Uterus (tissue), 4 donors: ENCODE results near the gene ZNF396. TPM values are rescaled to one million over a fixed set of nuclear protein-coding genes. Genes with fewer than 3 reads are reported as not detected.

Source experiments
- DNase-seq, 2 donors: peaks; one replicate each; pipeline ENCODE4 v3.0.0-alpha.2; 2019 to 2020
- H3K27ac ChIP-seq, 2 donors: fragments of 200-600 bp; sonication (generic); 1 replicate in 1 of 2; 2 replicates in 1 of 2; pipeline ENCODE4 v1.5.1; 2016 to 2018
- H3K27me3 ChIP-seq, 2 donors: fragments of 200-600 bp; sonication (generic); one replicate each; pipeline ENCODE4 v1.5.1; 2018 to 2019; ENCODE audit warnings: control low read depth in 1 of 2
- H3K36me3 ChIP-seq, 2 donors: fragments of 200-600 bp; sonication (generic); one replicate each; pipeline ENCODE4 v1.5.1; 2019; ENCODE audit warnings: control low read depth in 1 of 2
- H3K4me1 ChIP-seq, 2 donors: fragments of 200-600 bp; sonication (generic); one replicate each; pipeline ENCODE4 v1.5.1; 2018 to 2019; ENCODE audit warnings: control low read depth in 1 of 2
- H3K4me3 ChIP-seq, 2 donors: fragments of 200-600 bp; sonication (generic); 1 replicate in 1 of 2; 2 replicates in 1 of 2; pipeline ENCODE4 v1.5.1; 2018 to 2019; ENCODE audit warnings: mild to moderate bottlenecking in 1 of 2
- H3K9me3 ChIP-seq, 2 donors: fragments of 200-600 bp; sonication (generic); one replicate each; pipeline ENCODE4 v1.5.1; 2019; ENCODE audit warnings: control low read depth in 1 of 2
- POLR2A ChIP-seq, 2 donors: fragments of 450-650 bp; IDR thresholded peaks; one replicate each; pipeline ENCODE4 v1.6.1; 2016; ENCODE audit warnings: antibody characterized with exemption in 2 of 2, mild to moderate bottlenecking in 1 of 2, moderate library complexity in 1 of 2
- intact Hi-C: fragments of 100-400 bp; cut with DNase I; formaldehyde crosslinking; loops from one replicate; pipeline ENCODE4 v1.15.1; 2023; ENCODE audit warnings: low total_unique reads
- total RNA-seq, 4 donors: library from RNA; depleted of rRNA in 3 of 4; stranded (reverse); fragments of >200 nt in 3 of 4; gene quantifications; one replicate each; pipeline versions ENCODE4 v1.1.0 to v1.2.4, GENCODE V29; 2014 to 2023
- TF ChIP-seq, protein P1 (sequence below), 4 experiments: fragments of 200-600 bp in 2 of 4; fragments of 450-650 bp in 2 of 4; sonication (generic) in 2 of 4; IDR thresholded peaks; one replicate each; pipeline ENCODE4 v1.5.1; 2016 to 2019; ENCODE audit warnings: antibody characterized with exemption in 4 of 4, mild to moderate bottlenecking in 2 of 4, moderate library complexity in 1 of 4
- donor health status: DM: yes; HTN: yes; CAD: no.

The ZNF396 gene
- total RNA-seq = 1 to 10 TPM in 2 of 4 donors, under 1 TPM in 2; 0.26 to 3.9 (median 1.0) TPM

DNA sequence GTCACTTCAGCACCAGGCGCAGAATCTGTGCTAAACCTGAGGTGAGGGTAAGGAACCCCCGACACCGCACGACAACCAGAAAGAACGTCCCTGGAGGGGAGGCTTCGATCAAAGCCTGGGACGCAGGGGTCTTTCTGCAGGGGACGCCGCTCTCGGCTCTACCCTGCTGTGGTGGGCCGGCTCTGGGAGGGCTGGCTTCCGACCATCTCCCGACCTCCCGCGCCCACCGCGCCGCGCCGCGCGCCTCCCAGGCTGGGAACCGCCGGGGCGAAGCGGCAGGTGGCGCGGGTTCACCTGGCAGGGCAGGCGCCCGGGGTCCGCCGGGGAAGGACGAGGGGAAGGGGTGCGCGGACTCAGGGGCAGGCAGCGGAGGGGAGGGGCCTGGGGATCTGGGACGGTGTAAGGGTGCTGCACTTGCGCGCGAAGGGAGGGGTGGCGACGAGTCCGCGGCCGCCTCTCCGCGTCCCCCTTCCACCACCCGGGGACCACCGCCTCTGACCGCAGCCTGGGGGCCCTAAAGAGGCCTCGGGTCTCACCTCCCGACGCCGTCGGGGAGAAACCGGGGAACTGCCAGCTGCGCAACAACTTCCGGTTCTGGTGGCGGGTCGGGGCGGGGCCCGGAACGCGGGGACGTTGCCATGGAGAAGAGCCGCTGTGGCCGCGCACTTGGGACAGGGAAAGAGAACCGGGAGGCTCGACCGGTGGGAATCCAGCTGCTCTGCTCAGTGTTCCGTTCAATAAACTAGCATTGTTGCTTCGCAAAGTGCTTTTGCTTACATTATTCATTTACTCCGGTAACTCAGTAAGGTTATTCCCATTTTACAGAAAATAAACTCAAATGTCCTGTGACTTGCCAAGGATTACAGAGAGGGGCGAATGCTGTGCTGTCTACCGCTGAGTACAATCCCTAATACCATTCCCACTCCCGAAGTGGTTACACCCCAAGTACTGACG, at the start of gene ZNF396:
TSS of gene ZNF396 (minus strand) at position 596 of the 954 bp plus-strand sequence. CDS start 3,045 bp downstream, outside the sequence.
- peak within 1 kb of the TSS; percentile 9 to 18 for H3K27ac ChIP-seq

DNA sequence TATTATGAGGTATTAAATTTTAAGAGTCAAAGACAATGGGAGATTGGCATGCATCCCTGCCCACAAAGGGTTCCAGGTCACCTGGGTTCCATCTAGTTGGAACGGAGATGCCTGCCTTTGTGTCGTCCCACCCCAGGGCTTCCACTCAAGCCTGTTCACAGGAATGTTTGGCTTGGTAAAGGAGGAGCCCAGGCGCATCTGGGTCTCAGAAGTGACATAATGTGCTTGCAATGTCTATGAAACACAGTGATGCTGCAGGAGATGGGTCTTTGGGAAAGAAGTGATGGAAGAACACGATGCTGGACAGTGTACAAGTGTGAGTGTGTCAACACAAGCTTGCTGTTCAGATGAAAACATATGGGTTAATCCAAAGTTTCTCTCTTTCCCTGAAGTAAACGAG, 49.6 kb upstream of the ZNF396 start:
- no peak for DNase-seq
- Histone ChIP-seq H3K27me3 (no peaks in the 10 kb centered on the region), H3K36me3 (no peaks in the 10 kb centered on the region), H3K4me3 (no peak overlapping the region), H3K27ac (no peak overlapping the region), H3K9me3 (no peaks in the 10 kb centered on the region), H3K4me1 (no peaks in the 10 kb centered on the region)
- intact Hi-C loops = no loop called here
- TF ChIP-seq, protein P1, sequence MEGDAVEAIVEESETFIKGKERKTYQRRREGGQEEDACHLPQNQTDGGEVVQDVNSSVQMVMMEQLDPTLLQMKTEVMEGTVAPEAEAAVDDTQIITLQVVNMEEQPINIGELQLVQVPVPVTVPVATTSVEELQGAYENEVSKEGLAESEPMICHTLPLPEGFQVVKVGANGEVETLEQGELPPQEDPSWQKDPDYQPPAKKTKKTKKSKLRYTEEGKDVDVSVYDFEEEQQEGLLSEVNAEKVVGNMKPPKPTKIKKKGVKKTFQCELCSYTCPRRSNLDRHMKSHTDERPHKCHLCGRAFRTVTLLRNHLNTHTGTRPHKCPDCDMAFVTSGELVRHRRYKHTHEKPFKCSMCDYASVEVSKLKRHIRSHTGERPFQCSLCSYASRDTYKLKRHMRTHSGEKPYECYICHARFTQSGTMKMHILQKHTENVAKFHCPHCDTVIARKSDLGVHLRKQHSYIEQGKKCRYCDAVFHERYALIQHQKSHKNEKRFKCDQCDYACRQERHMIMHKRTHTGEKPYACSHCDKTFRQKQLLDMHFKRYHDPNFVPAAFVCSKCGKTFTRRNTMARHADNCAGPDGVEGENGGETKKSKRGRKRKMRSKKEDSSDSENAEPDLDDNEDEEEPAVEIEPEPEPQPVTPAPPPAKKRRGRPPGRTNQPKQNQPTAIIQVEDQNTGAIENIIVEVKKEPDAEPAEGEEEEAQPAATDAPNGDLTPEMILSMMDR (IDR thresholded peaks at IDR 0.05) = no peak
- no peak for TF ChIP-seq POLR2A (IDR thresholded peaks at IDR 0.05)

More for the DNA sequence above, at the start of gene ZNF396:
- Histone ChIP-seq H3K4me3 (peak within 1 kb of the TSS; percentile 80 to 81), H3K36me3 (no peaks in the 10 kb centered on the region), H3K9me3 (no peaks in the 10 kb centered on the region), H3K4me1 (no peaks in the 10 kb centered on the region), H3K27me3 (no peaks in the 10 kb centered on the region)
- peak; percentile 68 to 77 for DNase-seq
- TF ChIP-seq, protein P1 (IDR thresholded peaks at IDR 0.05) = no peak
- no peak for TF ChIP-seq POLR2A (IDR thresholded peaks at IDR 0.05)
- intact Hi-C loops = no loop called here

DNA sequence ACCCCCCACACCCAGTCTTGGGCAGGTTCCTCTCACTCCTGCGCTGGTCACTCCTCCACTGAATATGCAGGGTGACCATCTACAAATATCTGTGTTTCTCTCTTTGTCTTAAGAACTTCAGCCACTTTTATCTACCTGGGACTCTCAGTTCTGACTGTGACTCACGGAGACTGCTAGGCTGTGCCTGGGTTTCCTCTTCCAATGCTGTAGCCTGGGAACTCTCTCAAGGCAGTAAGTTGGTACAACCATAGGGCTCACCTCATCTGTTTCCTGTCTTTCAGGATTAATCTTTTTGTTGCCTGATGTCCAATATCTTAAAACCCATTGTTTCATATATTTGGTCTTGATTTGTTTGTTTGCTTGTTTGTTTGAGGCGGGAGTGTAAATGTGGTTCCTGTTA, 47.2 kb upstream of the ZNF396 start:
- no peaks in the 10 kb centered on the region for H3K27me3 ChIP-seq
- no peak for DNase-seq
- intact Hi-C loops = no loop called here
- TF ChIP-seq POLR2A (IDR thresholded peaks at IDR 0.05) = no peak
- TF ChIP-seq, protein P1 (IDR thresholded peaks at IDR 0.05) = no peak
- no peaks in the 10 kb centered on the region for H3K36me3 ChIP-seq
- no peak overlapping the region for H3K27ac ChIP-seq
- no peak overlapping the region for H3K4me3 ChIP-seq
- no peaks in the 10 kb centered on the region for H3K4me1 ChIP-seq
- no peaks in the 10 kb centered on the region for H3K9me3 ChIP-seq

DNA sequence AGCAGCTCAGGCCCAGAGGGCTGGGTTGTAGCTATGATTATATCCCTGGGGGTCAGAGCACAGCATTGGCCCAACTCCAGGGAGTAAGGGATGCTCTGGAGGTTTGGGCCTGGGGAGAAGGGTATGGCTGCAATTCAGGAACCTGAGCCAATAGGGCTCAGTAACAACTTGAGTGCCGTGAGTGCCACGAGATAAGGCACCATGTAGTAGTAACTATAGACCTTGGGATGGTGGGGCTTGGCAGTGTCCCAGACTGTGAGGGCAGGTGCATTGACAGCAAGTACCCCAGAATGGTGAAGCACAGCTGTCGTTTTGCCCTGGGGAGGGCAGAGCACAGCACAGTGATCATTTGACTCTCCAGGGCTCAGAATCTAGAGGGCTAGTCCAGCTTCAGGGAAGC, 45.1 kb upstream of the ZNF396 start:
- H3K4me3 ChIP-seq = no peak overlapping the region

More for the DNA sequence above, 45.1 kb upstream of the ZNF396 start:
- intact Hi-C loops = no loop called here
- TF ChIP-seq, protein P1 (IDR thresholded peaks at IDR 0.05) = no peak
- TF ChIP-seq POLR2A (IDR thresholded peaks at IDR 0.05) = no peak
- no peak overlapping the region for H3K27ac ChIP-seq
- no peaks in the 10 kb centered on the region for H3K27me3 ChIP-seq
- no peaks in the 10 kb centered on the region for H3K9me3 ChIP-seq
- no peaks in the 10 kb centered on the region for H3K36me3 ChIP-seq
- DNase-seq = no peak
- H3K4me1 ChIP-seq = no peaks in the 10 kb centered on the region
